SK-N-SH (cell line): ENCODE data around the gene TRIM44. TPM values are rescaled to one million over a fixed set of nuclear protein-coding genes. Genes with fewer than 3 reads are reported as not detected.

ENCODE experiments used
- CTCF ChIA-PET: fragments of 300-600, 350-600 bp; formaldehyde crosslinking; extraction: SDS; loops from one replicate; lab custom pipeline; 2021; lab: Yijun Ruan, JAX
- POLR2A ChIA-PET: fragments of 350-600 bp; sonication (Branson Sonifier 250); formaldehyde crosslinking; extraction: SDS; loops from one replicate; lab custom pipeline; 2020; ENCODE audit warnings: antibody characterized with exemption, inconsistent platforms; lab: Yijun Ruan, JAX
- DNase-seq: peaks from one replicate; pipeline ENCODE4 v3.0.0; 2012
- H2AFZ ChIP-seq: fragments of 200-600 bp; sonication (generic); 2 replicates; pipeline ENCODE4 v1.8.1; 2016; ENCODE audit warnings: antibody characterized with exemption, mild to moderate bottlenecking, low read depth
- H3F3A ChIP-seq: fragments of 200-600 bp; sonication (generic); replicated peaks from 2 replicates; pipeline ENCODE3; 2016; ENCODE audit warnings: antibody characterized with exemption, mild to moderate bottlenecking; ENCODE audit not compliant: insufficient read depth
- H3K27ac ChIP-seq, 2 experiments: fragments of 200-500 bp in 1 of 2; fragments of 200-600 bp in 1 of 2; sonication (Bioruptor generic) in 1 of 2; sonication (generic), shearing (Covaris generic) in 1 of 2; 2 replicates each; pipeline versions ENCODE4 v1.5.1 to v1.6.1; 2014 to 2016; ENCODE audit warnings: low read depth in 2 of 2, inconsistent platforms in 1 of 2, low read length in 1 of 2, mild to moderate bottlenecking in 1 of 2, mixed read lengths in 1 of 2
- H3K27me3 ChIP-seq: fragments of 200-600 bp; sonication (generic), shearing (Covaris generic); 2 replicates; pipeline ENCODE4 v1.6.1; 2016; ENCODE audit warnings: mixed run types; ENCODE audit not compliant: insufficient read depth
- H3K36me3 ChIP-seq, 2 experiments: fragments of 200-500 bp in 1 of 2; fragments of 200-600 bp in 1 of 2; sonication (Bioruptor generic) in 1 of 2; sonication (generic) in 1 of 2; replicated peaks in 1 of 2; 2 replicates each; pipeline versions ENCODE3 to v1.5.1; 2014 to 2016; ENCODE audit warnings: low read length in 1 of 2, mild to moderate bottlenecking in 1 of 2; ENCODE audit not compliant: insufficient read depth in 2 of 2, control insufficient read depth in 1 of 2
- H3K4me1 ChIP-seq, 2 experiments: fragments of 200-500 bp in 1 of 2; fragments of 200-600 bp in 1 of 2; sonication (Bioruptor generic) in 1 of 2; sonication (generic), shearing (Covaris generic) in 1 of 2; 2 replicates each; pipeline versions ENCODE4 v1.5.1 to v1.6.1; 2014 to 2016; ENCODE audit warnings: low read depth in 1 of 2, low read length in 1 of 2, mixed run types in 1 of 2; ENCODE audit not compliant: insufficient read depth in 2 of 2, control insufficient read depth in 1 of 2
- H3K4me2 ChIP-seq: fragments of 200-600 bp; sonication (generic), shearing (Covaris generic); 2 replicates; pipeline ENCODE4 v1.6.1; 2017; ENCODE audit warnings: mixed run types
- H3K4me3 ChIP-seq, 2 experiments: fragments of 200-500 bp in 1 of 2; fragments of 200-600 bp in 1 of 2; sonication (Bioruptor generic) in 1 of 2; sonication (generic), shearing (Covaris generic) in 1 of 2; 2 replicates each; pipeline versions ENCODE4 v1.5.1 to v1.8.1; 2014 to 2016; ENCODE audit warnings: low read depth in 2 of 2, inconsistent platforms in 1 of 2, low read length in 1 of 2, mild to moderate bottlenecking in 1 of 2, mixed read lengths in 1 of 2, moderate library complexity in 1 of 2
- H3K79me2 ChIP-seq: fragments of 200-600 bp; sonication (generic); 2 replicates; pipeline ENCODE4 v1.8.1; 2017; ENCODE audit warnings: mild to moderate bottlenecking; ENCODE audit not compliant: insufficient read depth
- H3K9ac ChIP-seq: fragments of 200-600 bp; sonication (generic); 2 replicates; pipeline ENCODE4 v1.6.1; 2017; ENCODE audit warnings: mixed run types
- H3K9me2 ChIP-seq: fragments of 200-600 bp; sonication (generic); 2 replicates; pipeline ENCODE4 v1.6.1; 2017; ENCODE audit warnings: mixed run types
- H3K9me3 ChIP-seq: fragments of 200-600 bp; sonication (generic); 2 replicates; pipeline ENCODE4 v1.6.1; 2017; ENCODE audit warnings: mixed run types, mild to moderate bottlenecking, moderate library complexity
- H4K20me1 ChIP-seq: fragments of 200-600 bp; sonication (generic); 2 replicates; pipeline ENCODE4 v1.6.1; 2017; ENCODE audit warnings: mild to moderate bottlenecking, mixed run types; ENCODE audit not compliant: insufficient read depth
- EP300 ChIP-seq, 2 experiments: IDR thresholded peaks; 2 replicates each; pipeline versions ENCODE4 v1.4.0 to v1.6.1; 2012; ENCODE audit warnings: borderline replicate concordance in 1 of 2, low read depth in 1 of 2, low read length in 1 of 2
- FOSL2 ChIP-seq: IDR thresholded peaks from 2 replicates; pipeline ENCODE4 v1.4.0; 2012; ENCODE audit warnings: low read depth, mild to moderate bottlenecking, moderate library complexity, borderline replicate concordance
- FOXJ3 ChIP-seq: sonication (generic); formaldehyde crosslinking; IDR thresholded peaks from 2 replicates; pipeline ENCODE4 v1.5.1; 2020; ENCODE audit warnings: mild to moderate bottlenecking, missing genetic modification reagents
- JUND ChIP-seq: IDR thresholded peaks from 2 replicates; pipeline ENCODE4 v1.4.0; 2012
- MAX ChIP-seq: IDR thresholded peaks from 2 replicates; pipeline ENCODE4 v1.4.0; 2012; ENCODE audit warnings: low read depth
- MEF2A ChIP-seq: IDR thresholded peaks from 2 replicates; pipeline ENCODE4 v1.4.0; 2012; ENCODE audit warnings: low read depth, borderline replicate concordance
- MXI1 ChIP-seq: IDR thresholded peaks from 2 replicates; pipeline ENCODE4 v1.6.1; 2012; ENCODE audit warnings: mild to moderate bottlenecking, low read depth, low read length, improper control_type of control experiment
- NRF1 ChIP-seq: IDR thresholded peaks from 2 replicates; pipeline ENCODE4 v1.6.1; 2012; ENCODE audit warnings: low read depth, mild to moderate bottlenecking, low read length
- POLR2AphosphoS5 ChIP-seq: IDR thresholded peaks from 2 replicates; pipeline ENCODE4 v1.6.1; 2012; ENCODE audit warnings: low read depth, low read length
- RAD21 ChIP-seq: IDR thresholded peaks from 2 replicates; pipeline ENCODE4 v1.6.1; 2012; ENCODE audit warnings: mild to moderate bottlenecking, low read length
- RCOR1 ChIP-seq: fragments of 150-350 bp; IDR thresholded peaks from 2 replicates; pipeline ENCODE4 v1.6.1; 2017; ENCODE audit warnings: antibody characterized with exemption, low read length
- RFX5 ChIP-seq: IDR thresholded peaks from 2 replicates; pipeline ENCODE4 v1.6.1; 2012; ENCODE audit warnings: mild to moderate bottlenecking, improper control_type of control experiment, low read length
- SIN3A ChIP-seq: IDR thresholded peaks from 2 replicates; pipeline ENCODE4 v1.6.1; 2012; ENCODE audit warnings: low read depth, mild to moderate bottlenecking, low read length, moderate library complexity, borderline replicate concordance
- TAF1 ChIP-seq: IDR thresholded peaks from 2 replicates; pipeline ENCODE4 v1.6.1; 2012; ENCODE audit warnings: low read depth, mild to moderate bottlenecking, low read length, moderate library complexity, borderline replicate concordance
- TEAD4 ChIP-seq: IDR thresholded peaks from 2 replicates; pipeline ENCODE4 v1.4.0; 2012; ENCODE audit warnings: mild to moderate bottlenecking, borderline replicate concordance; ENCODE audit not compliant: insufficient read depth
- YY1 ChIP-seq: IDR thresholded peaks from 2 replicates; pipeline ENCODE4 v1.4.0; 2012; ENCODE audit warnings: low read depth, mild to moderate bottlenecking
- ZBTB33 ChIP-seq: IDR thresholded peaks from 2 replicates; pipeline ENCODE4 v1.4.0; 2012; ENCODE audit warnings: low read depth, borderline replicate concordance
- WGBS: methylation state at CpG from one replicate; pipeline ENCODE4 v1.1.6; 2017; ENCODE audit warnings: low lambda C conversion rate; 5-methylcytosine and 5-hydroxymethylcytosine counted together
- polyA plus RNA-seq, 3 experiments: library from polyadenylated mRNA; depleted of rRNA; stranded (reverse); fragments of >200 nt; gene quantifications; 2 replicates each; pipeline ENCODE4 v1.2.3, GENCODE V29; 2012
- TF ChIP-seq, protein P1 (sequence below): IDR thresholded peaks from 2 replicates; pipeline ENCODE4 v1.4.0; 2012; ENCODE audit warnings: low read depth, borderline replicate concordance
- TF ChIP-seq, protein P2 (sequence below): IDR thresholded peaks from 2 replicates; pipeline ENCODE4 v1.6.1; 2012; ENCODE audit warnings: mild to moderate bottlenecking, low read depth, low read length, moderate library complexity
- TF ChIP-seq, protein P3 (sequence below): fragments of 150-350 bp; IDR thresholded peaks from 2 replicates; pipeline ENCODE4 v1.6.1; 2016; ENCODE audit warnings: mild to moderate bottlenecking, low read depth, low read length

Gene TRIM44
- polyA plus RNA-seq, 1 of the 3 experiments (the other 2 are of a cell fraction): 34.1 TPM

- H3K4me3 ChIP-seq: no peak overlapping the region
Measured at GRCh38 chr11:35689081-35689996, 26.8 kb downstream of the TRIM44 start.

More at GRCh38 chr11:35689081-35689996, 26.8 kb downstream of the TRIM44 start:
- Histone ChIP-seq H3K36me3 (peaks cover 24 to 34% of the 10 kb centered on the region in 2 experiments), H3K4me2 (no peak overlapping the region), H3K9ac (no peak overlapping the region), H3K9me3 (no peaks in the 10 kb centered on the region), H3K27me3 (no peaks in the 10 kb centered on the region), H3F3A (no peaks in the 10 kb centered on the region), H3K4me1 (peaks cover 0 to 17% of the 10 kb centered on the region in 2 experiments; a peak in 1 of 4 replicates), H4K20me1 (no peaks in the 10 kb centered on the region; the same call in 1 of the 2 replicates), H3K27ac (no peak overlapping the region), H3K79me2 (peaks cover 65% of the 10 kb centered on the region), H3K9me2 (no peaks in the 10 kb centered on the region), H2AFZ (no peak overlapping the region)
- no peak for DNase-seq
- WGBS: 94% methylated on average over 7 of the region's 7 CpGs
- TF ChIP-seq MXI1 (no peak), SIN3A (no peak), JUND (no peak), POLR2AphosphoS5 (no peak), EP300 (IDR thresholded peaks at IDR 0.05; ENCODE audit: borderline replicate concordance in 1 of 2, low read depth in 1 of 2, low read length in 1 of 2) (no peak), FOSL2 (no peak), FOXJ3 (CRISPR knock-in tag) (no peak), YY1 (no peak), MEF2A (no peak), RCOR1 (no peak), ZBTB33 (no peak), TAF1 (no peak), MAX (no peak), RAD21 (no peak), RFX5 (no peak), NRF1 (no peak), TEAD4 (no peak)
- TF ChIP-seq, protein P1, sequence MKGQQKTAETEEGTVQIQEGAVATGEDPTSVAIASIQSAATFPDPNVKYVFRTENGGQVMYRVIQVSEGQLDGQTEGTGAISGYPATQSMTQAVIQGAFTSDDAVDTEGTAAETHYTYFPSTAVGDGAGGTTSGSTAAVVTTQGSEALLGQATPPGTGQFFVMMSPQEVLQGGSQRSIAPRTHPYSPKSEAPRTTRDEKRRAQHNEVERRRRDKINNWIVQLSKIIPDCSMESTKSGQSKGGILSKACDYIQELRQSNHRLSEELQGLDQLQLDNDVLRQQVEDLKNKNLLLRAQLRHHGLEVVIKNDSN: no peak
- TF ChIP-seq, protein P2, sequence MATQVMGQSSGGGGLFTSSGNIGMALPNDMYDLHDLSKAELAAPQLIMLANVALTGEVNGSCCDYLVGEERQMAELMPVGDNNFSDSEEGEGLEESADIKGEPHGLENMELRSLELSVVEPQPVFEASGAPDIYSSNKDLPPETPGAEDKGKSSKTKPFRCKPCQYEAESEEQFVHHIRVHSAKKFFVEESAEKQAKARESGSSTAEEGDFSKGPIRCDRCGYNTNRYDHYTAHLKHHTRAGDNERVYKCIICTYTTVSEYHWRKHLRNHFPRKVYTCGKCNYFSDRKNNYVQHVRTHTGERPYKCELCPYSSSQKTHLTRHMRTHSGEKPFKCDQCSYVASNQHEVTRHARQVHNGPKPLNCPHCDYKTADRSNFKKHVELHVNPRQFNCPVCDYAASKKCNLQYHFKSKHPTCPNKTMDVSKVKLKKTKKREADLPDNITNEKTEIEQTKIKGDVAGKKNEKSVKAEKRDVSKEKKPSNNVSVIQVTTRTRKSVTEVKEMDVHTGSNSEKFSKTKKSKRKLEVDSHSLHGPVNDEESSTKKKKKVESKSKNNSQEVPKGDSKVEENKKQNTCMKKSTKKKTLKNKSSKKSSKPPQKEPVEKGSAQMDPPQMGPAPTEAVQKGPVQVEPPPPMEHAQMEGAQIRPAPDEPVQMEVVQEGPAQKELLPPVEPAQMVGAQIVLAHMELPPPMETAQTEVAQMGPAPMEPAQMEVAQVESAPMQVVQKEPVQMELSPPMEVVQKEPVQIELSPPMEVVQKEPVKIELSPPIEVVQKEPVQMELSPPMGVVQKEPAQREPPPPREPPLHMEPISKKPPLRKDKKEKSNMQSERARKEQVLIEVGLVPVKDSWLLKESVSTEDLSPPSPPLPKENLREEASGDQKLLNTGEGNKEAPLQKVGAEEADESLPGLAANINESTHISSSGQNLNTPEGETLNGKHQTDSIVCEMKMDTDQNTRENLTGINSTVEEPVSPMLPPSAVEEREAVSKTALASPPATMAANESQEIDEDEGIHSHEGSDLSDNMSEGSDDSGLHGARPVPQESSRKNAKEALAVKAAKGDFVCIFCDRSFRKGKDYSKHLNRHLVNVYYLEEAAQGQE: no peak
- TF ChIP-seq, protein P3, sequence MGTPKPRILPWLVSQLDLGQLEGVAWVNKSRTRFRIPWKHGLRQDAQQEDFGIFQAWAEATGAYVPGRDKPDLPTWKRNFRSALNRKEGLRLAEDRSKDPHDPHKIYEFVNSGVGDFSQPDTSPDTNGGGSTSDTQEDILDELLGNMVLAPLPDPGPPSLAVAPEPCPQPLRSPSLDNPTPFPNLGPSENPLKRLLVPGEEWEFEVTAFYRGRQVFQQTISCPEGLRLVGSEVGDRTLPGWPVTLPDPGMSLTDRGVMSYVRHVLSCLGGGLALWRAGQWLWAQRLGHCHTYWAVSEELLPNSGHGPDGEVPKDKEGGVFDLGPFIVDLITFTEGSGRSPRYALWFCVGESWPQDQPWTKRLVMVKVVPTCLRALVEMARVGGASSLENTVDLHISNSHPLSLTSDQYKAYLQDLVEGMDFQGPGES: no peak
- CTCF ChIA-PET: interaction anchor here (1.1 kb wide), 1 partner anchor 74 kb away, joined by 3 read pairs; no protein-coding TSS in a partner anchor
- POLR2A ChIA-PET: no interaction called here
